HG03097 (cell line): Measurements from ENCODE around the gene STAT5A.
"Not testable (repeated sequence)": the region's sequence is repeated elsewhere in the genome, so short reads cannot be mapped to it uniquely, and the experiment has no call there.

ENCODE experiments used
- ATAC-seq: cut with Tn5 transposase; IDR thresholded peaks from one replicate; pipeline ENCODE4 v1.9.1; 2021; ENCODE audit not compliant: unreplicated experiment, low FRiP score

Gene STAT5A

DNA sequence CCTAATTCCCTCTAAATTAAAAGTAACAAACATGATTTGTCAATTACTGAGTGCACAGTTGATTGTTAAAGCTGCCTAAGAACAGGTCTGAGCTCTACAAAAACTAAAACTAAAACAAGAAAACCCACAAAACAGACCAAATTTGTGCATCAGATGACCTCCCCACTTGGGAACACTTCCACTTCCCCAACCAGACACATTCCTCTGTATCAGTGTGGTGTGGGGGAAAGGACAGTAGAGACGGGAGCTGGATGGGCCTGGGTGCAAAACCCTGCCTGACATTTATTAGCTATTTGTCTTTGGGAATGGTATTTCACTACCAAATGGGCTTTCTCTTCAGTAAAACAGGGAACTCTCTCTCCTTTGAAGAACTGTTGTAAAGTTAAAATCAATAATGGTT is 70.1 kb downstream of the STAT5A start:
- no peak for ATAC-seq

DNA sequence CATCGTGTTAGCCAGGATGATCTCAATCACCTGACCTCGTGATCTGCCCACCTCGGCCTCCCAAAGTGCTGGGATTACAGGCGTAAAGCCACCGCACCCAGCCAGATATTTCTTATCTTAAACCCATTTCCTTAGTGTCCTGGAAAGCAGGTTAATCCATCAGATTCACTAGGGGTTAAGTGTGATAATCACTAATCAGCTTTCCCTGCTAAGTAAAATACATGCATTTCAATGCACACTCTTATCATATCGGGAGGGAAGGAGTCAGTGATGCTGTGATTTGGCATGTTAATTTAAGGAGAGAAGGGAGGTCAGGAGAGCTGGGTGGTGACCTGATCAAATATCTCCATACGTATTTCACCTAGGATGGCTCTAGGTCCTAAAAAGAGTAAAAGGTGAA is 70.8 kb downstream of the STAT5A start:
- ATAC-seq = no peak

DNA sequence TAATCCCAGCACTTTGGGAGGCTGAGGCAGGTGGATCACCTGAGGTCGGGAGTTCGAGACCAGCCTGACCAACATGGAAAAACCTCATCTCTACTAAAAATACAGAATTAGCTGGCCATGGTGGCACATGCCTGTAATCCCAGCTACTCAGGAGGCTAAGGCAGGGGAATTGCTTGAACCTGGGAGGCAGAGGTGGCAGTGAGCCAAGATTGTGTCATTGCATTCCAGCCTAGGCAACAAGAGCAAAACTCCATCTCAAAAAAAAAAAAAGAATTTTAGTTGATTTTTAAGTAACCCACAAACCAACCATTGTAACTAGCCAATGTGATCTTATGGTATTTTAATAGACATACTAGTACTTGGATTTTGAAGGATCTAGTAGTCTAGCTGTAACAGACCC is 72.1 kb downstream of the STAT5A start:
- not testable (repeated sequence) for ATAC-seq
